ENCODE measurements around the gene RNF141.

Gene RNF141

DNA sequence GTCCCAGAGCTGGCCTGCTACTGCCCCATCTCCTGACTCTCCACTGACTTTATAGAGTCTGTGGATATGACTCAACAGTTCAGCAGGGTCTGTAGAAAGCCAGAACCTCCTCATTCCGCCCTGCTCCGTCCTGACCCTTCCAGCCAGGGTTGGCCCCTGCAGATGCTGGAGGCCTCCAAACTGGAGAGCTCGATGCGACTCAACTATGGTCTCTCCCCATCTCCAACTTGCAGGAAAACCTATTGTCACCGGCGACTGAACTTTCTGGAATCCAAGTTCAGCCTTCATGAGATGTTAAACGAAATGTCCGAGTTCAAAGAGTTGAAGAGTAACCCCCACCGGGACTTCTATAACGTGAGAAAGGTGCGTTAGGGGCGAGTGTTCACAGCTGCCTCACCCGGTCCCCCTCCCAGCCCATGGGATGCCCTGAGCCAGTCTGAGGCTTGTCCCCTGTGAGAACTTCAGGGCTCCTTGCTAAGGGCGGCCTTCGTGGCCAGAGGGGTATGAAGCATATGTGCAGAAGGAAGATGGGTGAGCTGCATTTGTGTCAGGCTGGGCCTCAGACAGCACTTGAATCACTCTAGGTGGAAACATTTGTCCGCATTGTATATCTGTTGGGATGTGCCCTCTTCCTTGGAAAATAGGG, 53.9 kb downstream of the RNF141 start:
- DNase-seq (ENCODE audit: low read depth): no peak
- TF ChIP-seq, protein P1, sequence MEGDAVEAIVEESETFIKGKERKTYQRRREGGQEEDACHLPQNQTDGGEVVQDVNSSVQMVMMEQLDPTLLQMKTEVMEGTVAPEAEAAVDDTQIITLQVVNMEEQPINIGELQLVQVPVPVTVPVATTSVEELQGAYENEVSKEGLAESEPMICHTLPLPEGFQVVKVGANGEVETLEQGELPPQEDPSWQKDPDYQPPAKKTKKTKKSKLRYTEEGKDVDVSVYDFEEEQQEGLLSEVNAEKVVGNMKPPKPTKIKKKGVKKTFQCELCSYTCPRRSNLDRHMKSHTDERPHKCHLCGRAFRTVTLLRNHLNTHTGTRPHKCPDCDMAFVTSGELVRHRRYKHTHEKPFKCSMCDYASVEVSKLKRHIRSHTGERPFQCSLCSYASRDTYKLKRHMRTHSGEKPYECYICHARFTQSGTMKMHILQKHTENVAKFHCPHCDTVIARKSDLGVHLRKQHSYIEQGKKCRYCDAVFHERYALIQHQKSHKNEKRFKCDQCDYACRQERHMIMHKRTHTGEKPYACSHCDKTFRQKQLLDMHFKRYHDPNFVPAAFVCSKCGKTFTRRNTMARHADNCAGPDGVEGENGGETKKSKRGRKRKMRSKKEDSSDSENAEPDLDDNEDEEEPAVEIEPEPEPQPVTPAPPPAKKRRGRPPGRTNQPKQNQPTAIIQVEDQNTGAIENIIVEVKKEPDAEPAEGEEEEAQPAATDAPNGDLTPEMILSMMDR (IDR thresholded peaks at IDR 0.05; ENCODE audit: control insufficient read depth, insufficient read depth, low read depth, low read length, missing control alignments): no peak
- H3K4me3 ChIP-seq (ENCODE audit: control insufficient read depth, low read depth, low read length): no peak overlapping the region

DNA sequence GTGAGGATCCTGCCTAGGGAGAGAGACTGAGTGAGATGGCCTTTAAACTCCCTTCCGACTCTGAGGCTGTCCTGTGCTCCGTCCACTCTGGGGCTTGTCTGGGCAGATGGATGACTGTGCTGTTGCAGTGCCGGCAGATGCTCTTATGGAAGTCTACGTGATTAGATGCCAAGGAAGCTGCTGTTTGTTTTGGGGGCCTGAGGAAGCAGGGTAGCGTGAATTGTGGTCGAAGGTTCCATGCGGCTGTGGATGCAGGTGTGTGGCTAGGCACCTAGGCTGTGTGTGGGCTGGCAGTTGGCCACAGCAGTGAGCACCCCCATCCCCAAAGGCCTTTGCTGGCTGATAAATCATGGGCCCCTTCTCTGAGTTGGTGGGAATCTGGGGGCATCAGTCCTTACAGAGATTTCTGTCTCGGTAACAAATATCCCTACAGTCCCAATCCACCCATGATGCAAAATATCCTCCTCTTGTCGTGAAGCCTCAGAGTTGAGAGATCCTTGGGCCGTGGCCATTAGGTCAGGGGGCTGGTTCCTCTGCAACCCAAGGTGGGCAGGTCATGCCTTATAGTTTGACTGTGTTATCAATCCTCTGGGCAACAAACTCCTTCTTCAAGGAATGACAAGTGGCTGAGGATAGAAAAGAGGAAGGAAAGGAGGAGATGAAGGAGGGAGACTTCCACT, 54.7 kb downstream of the RNF141 start:
- TF ChIP-seq, protein P1 (IDR thresholded peaks at IDR 0.05; ENCODE audit: control insufficient read depth, insufficient read depth, low read depth, low read length, missing control alignments): no peak
- H3K4me3 ChIP-seq (ENCODE audit: control insufficient read depth, low read depth, low read length): no peak overlapping the region
- no peak for DNase-seq (ENCODE audit: low read depth)

DNA sequence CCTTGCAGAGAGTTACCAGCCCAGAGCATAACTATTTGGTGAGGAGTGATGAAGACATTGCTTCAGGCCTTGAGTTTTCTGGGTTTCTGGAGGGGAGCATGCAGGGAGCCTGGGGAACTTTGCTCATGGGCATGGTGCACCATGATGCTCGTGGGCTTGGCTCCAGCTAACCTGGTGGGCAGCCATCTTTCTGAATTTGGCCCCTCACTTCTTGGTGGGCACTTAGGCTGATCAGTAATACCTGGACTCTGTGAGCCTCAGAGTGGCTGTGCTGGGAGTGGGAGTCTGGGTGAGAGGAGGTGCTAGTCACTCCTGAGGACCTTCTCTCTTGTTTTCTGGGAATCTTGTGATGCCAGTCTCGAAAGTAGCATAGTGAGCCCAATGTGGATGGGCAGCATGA, 55.3 kb downstream of the RNF141 start:
- TF ChIP-seq, protein P1 (IDR thresholded peaks at IDR 0.05; ENCODE audit: control insufficient read depth, insufficient read depth, low read depth, low read length, missing control alignments): no peak
- no peak overlapping the region for H3K4me3 ChIP-seq (ENCODE audit: control insufficient read depth, low read depth, low read length)
- DNase-seq (ENCODE audit: low read depth): no peak

DNA sequence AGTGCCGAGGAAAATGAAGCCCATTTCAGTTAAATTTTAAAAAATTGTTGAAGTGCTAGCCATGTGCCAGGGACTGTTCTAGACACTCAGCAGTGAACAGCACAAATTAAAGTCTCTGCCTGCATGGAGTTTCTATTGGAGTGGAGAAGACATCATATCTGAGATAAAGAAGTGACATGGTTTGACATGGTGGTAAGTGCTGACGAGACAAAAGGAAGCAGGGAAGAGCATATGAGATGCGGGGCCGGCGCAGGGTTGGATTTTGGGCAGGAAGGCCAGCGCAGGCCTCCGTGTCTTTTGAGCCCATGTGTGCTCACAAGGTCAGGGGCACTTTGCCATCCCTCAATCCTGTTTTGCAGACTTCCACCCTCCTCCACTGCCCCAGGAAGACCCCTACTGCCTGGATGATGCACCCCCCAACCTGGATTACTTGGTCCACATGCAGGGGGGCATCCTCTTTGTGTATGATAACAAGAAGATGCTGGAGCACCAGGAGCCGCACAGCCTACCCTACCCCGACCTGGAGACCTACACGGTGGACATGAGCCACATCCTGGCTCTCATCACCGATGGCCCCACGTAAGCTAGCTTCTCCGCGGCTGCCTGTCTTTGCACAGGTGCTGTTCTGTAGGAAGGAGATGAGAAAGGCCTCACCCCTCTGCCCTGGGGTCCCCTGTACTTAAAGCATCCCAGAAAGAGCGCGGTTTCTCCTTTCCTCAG, 56.4 kb downstream of the RNF141 start:
- H3K4me3 ChIP-seq (ENCODE audit: control insufficient read depth, low read depth, low read length): no peak overlapping the region
- no peak for DNase-seq (ENCODE audit: low read depth)
- TF ChIP-seq, protein P1 (IDR thresholded peaks at IDR 0.05; ENCODE audit: control insufficient read depth, insufficient read depth, low read depth, low read length, missing control alignments): no peak

DNA sequence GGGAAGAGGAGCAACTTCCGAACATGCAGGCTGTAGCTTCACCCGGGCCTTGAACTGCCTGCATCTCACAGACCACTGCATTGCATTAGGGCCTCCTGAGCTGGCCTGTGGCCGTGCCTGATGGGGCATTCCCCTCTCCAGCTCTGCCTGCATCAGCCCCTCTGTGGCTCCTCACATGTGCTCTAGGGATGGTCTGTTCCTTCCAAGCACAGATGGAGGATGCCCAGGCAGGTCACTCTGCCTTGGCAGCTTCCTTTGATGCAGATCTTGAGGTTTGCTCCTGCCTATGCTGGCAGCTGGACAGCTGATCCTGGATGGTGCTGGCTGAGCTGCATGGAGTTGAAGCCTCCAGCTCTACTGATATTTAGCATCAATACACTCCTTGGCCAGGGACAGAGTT, 57.4 kb downstream of the RNF141 start:
- TF ChIP-seq, protein P1 (IDR thresholded peaks at IDR 0.05; ENCODE audit: control insufficient read depth, insufficient read depth, low read depth, low read length, missing control alignments): no peak
- DNase-seq (ENCODE audit: low read depth): no peak
- H3K4me3 ChIP-seq (ENCODE audit: control insufficient read depth, low read depth, low read length): no peak overlapping the region

DNA sequence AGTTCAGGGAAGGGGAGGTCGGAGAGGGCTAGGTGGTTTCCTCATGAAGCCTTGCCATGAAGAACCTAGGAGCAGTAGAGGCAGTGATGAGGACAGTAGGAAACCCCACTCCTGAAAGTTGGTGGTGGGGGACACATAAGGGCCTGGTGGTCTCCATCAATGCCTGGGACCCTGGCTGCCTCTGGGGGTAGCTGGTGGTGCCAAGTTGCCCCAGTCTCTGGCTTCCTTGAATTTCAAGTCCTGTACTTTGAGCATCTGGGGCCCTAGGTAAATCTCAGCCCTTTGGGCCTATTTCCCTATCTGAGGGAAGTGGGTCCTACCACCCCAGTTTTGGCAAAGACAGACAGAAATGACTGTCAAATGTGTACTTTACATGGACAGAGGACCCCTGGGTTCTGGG, 57.8 kb downstream of the RNF141 start:
- no peak overlapping the region for H3K4me3 ChIP-seq (ENCODE audit: control insufficient read depth, low read depth, low read length)
- TF ChIP-seq, protein P1 (IDR thresholded peaks at IDR 0.05; ENCODE audit: control insufficient read depth, insufficient read depth, low read depth, low read length, missing control alignments): no peak
- DNase-seq (ENCODE audit: low read depth): no peak

Data from AG09309 (cell line).